Activated gamma-delta T cell treated with anti-CD3 and anti-CD28 coated beads, Interleukin-2, amount 50 U/mL, for 16 hours (primary cell): ENCODE results near the gene MORN5.

ENCODE experiments used
- DNase-seq: peaks from one replicate; pipeline ENCODE4 v3.0.0-alpha.2; 2020; ENCODE audit warnings: low read depth

MORN5 gene

DNA sequence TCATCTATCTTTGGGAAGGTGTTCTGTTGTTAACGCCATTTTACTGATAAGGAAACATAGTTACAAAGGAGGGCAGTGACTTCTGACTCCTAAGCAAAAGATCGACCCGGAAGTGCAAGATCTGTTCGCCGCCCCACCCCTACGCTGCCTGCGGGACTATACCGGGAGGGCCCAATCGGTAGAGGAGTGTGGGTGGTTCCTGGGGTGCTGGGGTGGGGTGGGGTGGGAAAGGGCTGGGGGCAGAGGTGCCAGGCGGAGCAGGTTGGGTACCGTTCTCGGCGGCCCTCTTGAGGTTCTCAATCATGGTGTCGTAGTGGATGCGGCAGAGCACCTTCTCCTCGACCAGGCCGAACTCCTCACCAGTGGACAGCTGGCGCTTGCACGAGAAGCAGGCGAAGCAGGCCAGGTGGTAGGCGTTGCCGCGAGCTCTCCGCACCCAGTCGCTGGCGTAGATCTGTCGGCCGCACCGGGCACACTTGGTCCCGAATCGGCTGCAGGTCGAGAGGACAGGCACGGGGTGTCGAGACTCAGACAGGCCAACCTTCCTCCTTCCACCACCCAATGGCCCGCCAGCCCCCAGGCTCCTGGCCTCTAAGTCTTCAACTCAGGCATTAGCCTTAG is 57.2 kb downstream of the MORN5 start:
- no peak for DNase-seq

DNA sequence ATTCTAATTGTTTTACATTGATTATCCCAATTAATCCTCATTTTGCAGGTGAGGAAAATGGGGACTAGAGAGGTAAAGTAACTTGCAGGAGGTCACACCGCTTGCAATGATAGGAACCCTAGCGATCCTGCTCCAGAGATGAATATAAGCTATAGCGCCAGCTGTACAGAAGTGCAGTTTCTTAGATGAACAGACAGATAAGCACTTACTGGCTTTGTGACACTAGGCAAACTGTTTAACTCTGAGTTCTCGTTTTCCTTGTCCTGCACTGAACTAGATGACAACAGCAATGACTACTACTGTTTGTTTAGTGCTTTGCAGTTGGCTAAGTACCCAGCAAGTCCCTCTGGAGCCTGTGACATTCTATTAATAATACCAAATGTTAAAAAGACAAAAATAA is 57.9 kb downstream of the MORN5 start:
- no peak for DNase-seq

DNA sequence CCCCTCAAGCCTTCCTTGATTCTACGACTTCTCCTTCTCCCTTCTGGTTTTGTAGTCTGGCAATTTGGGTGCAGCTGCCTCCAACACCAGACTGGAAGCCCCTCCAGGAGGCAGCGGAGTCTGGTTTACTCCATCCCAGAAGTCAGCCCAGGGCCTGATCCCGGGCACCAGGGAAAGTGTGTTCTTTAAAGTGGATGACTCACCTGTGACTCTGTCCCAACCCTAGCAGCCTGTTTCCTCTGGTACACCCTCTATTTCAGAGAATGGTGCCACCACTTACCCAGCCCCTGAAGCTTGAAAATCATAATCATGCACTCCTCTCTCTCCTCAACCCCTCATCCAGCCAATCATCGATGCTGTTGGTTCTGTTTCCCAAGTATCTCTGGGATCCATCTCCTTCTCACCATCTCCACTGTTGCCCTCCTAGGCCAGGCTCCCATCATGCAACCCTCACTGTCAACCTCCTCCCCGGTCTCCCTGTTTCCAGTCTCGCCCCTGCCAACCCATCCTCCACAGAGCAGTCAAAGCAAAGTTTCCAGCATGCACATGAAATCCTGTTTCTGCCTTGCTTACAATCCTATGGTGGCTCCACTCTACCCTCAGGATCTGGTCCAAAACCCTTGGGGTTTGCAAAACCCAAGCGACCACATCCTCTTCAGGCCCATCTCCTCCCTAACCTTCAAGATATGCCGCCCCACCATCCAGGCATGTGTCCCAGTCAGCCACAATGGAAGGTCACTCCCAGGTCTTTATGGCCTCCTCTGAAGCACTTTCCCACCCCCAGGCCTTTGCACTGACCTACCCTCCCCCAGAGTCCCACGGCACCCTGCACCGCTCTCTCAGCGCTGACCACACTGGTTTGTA is 58.6 kb downstream of the MORN5 start:
- DNase-seq: no peak

DNA sequence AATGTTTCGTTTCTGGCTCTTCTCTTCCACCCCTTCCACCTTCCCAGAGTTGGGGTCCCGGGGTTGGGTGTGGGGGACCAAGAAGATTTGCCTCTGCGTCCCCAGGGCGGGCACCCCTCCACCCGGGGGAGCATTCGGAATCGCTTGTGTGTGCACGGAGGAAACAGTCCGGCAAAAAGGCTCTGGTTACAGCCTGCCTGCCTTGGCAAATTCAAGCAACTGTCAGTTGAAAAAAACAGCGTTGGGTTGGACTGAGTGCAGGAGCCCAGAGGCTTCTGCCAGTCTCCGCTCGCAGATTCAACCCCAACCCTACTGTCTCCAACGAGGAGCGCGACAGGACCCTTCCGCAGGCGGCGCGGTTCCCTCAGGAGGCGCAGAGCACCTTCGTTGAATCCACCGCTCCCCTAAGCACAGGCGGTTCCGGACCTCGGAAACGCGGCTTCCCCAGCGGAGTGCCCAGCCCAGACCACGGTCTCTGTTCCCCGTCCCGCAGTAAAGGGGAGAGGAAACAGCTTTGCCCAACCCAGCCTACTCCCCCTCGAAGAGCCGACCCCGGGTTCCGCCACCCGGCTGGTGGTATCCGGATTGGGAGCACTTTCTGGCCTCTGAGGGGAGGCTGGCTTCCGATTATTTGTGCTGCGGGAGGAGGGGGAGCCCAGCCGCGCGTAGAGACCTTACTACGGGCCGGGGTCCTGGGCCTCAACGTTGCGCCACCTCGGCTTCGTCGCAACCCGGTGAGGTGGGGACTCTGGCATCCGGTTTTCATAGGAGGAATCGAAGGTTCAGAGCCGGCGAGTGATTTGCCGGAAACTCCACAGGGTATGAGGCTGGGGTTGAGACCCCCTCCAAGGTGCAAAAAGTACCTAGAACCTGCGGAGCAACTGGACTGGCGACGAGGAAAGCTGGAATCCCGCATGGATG is 59.5 kb downstream of the MORN5 start:
- DNase-seq: no peak

DNA sequence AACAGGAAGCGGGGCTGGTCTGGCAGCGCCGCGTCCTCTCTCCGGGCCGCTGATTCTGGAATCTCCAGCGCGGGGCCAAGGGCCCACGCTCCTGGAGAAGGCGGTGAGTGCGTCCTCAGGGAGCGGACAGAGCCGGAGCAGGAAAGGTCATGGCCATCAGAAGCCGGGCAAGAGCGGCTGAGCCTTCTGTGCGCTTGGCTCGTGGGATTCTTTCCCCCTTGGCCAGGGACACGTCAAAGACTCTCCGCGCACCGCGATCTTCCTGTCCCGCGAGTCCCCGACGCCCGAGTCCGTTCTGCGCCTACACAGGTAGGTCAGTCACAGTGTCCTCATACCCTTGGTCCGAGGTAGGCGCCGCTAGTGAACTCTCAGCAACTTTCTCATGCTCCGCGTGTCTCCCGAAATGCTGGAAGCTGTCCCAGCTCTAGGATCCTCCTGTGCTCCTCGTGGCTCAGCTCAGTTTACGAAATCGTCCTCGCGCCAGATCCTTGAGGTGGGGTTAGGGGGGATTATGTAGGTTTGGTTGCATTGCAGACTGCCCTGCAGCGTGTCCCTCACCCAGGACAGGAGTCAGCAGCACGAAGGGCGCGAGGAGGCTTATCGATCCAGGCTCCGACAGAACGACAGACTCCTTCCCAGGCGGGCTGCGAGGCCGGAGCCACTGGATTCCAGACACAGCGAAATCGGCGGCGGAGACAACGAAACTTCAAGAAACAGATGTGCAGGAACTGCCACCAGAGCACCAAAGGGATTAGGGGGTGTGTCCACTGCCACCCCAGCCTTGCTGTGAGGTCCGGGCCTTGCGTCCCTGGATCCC is 60.4 kb downstream of the MORN5 start:
- no peak for DNase-seq

DNA sequence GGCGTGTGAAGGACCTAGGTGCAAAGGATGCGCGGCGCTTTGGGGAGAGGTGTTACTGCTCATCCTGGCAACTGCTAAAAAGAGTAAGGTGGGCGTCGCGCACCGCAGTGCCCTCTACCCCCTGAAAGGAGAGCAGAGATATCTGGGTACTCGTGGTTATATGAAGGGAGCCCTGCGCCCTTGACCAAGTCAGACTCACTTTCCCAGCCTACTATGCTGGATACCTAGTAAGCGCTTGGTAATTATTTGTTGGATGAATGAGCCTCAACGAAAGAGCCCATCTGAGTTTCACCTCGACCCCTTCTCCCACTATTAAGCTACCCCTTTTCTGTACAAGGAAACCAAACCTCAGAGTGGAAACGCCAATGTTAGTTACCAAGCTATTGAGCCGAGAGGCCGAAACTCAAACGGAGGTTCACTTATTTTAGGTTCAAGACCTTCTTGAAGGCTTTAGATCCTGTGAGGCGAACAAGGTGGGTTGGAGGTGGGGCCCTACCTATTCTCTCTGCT is 61.0 kb downstream of the MORN5 start:
- no peak for DNase-seq

DNA sequence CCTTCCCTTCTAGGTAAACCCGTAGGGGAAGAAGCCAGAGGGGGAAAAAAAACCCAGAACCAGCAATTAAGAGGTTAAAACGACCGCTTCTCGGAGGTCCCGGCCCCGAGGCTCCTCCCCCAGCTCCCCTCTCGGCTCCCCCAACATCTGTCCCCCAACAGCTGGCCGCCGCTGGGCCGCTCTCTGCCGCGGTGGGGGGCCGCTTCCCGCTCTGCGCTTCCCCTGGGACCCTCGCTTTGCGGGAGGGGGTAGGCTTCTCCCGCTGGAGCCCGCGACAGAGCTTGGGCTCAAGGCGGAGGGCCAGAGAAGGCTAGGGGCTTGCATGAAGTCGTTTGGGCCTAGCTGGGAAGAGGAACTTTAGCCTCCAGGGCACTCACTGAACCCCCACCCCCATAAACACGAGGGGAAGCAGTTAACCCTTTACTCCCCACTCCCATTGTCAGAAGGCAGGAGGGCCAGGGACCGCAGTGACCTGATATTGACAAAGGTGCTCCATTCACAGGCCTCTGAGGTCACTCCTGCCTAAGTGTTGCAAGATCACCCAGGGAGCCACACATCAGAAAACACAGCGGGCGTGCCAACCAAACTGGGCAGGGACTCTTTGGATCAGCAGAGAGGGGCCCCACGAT is 61.6 kb downstream of the MORN5 start:
- DNase-seq: no peak

DNA sequence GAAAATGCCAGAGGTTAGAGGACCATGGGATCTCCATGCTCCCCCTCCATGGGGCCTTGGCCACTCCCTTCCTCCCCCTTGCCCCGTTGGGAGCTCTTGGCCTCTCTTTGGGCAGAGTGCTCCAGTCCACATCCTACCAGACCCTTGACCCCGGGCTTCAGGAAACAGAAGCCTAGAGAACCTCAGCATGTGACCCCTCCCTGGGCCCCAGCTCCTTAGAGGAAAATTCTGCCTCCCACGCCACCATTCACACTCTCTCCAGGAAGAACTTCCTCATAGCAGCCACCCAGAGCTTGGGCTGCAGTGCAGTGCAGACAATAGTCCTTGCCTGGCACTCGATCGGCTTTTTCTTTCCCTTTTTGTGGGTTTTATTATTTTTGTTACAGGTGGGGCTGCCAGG is 63.1 kb downstream of the MORN5 start:
- DNase-seq: no peak

DNA sequence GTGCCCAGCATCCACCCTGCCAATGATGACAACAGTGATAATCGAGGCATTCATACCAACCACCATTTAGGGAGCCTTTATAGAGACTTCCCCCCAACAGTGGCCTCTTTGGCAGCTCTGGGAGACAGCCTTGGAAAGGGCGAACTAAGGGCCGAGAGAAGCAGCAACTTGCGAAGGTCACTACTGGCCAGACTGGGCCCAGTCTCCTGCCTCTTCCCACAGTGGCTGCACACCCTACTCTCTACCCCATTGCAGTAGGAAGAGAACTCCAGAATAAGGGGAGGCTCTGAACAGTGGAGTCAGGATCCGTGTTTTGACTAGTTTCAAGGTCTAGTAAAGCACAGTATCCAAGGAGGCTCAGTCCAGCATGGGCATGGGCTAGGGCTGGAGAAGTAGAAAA is 63.7 kb downstream of the MORN5 start:
- DNase-seq: no peak

DNA sequence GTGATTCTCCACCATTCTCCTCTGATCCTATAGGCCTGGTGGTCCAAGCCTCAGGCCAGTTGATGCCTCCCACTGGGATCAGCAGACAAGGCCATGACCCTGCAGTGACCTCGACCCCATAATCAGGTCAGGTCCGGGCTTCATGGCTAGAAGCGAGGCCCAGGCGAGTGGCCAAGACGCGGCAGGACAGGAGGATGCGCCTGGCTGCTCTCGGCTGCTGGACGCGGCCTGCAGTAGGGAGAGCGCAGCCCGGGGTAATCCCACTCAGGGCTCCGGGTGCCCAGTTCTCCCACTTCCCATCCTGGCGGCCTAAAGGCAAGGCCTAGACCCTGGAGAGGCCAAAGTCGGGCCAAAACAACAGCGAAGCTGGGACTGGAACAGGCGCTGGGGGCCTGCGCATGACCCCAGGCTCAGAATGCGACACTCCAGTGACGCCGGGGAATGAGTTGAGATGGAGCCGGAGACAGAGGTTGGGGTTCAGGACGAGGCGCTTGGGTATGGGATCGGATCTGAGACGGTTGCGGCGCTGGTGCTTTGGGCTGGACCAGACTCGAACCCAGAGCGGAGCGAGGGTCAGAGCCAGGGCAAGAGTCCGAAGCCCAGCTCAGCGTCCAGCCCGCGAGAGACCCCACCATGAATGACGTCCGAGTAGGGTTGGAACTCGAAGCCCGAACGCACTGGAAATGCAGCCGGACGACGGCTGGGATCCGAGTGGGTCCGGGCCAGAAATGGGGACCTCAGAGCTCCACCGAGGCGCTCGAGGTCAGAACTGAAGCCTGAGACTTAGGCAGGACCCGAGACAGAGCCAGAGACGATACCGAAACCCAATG is 65.8 kb downstream of the MORN5 start:
- no peak for DNase-seq

DNA sequence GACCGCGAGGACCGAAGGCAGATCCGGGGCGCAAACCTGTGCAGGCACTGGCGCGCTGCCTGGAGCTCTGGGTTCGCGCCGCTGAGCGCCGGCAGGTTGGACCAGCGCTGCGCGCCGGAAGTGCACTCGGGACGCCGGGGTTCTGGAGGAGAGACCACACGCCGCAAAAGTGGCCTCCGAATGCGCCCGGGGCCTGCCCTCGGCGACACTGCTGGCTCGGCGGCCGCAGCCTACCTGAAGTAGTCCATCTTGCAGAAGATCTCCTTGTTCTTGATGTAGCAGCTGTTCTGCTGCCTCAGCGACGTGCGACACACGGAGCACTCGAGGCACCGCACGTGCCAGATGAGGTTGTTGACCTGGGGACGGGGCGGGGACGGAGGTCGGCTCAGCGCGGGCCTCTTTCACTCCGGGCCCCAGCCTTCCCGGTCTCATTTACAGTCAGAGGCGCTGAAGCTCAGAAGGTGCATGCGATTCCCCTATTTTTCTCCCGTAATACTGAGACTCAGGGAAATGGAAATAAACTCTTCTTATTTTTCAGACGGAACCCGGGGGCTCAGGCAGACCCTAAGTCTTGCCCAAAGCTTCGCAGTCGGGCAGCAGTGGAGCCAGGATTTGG is 66.5 kb downstream of the MORN5 start:
- DNase-seq: no peak

DNA sequence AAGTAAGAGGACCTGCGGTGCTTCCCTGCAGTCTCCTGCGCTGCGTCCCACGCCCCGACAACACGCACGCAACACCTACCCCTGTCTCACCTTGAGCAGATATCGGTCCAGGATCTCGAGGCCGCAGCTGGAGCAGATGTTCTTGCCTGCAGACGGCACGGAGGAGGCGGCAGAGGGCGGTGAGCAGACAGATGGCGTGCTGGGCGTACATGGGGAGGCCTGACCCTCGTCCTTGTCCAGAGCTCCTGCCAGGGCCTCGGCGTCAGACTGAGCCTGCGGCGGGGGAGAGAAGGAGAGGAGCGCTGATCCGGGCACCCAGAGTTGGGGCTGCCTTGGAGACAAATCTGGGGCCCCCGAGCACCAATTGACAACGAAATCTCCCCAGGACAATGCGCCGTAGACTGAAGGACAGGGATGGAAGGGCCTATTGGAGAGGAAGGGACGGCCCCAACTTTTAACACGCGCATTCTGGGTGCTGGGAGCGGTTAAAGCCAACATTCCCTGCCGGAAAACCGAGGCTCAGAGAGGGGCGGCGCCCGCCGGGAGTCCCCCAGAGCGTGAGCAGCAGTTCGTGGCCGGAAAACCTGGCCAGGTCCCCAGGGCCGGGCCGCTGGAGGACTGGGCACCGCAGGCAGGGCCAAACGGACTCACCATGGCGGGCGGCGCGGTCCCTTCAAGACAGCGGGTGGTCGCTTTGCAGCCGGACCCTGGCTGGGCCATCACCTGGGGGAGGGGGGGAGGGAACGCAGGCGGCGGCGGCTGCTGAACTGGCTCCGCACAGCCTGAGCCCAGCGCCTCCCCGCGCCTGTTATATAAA is 67.3 kb downstream of the MORN5 start:
- no peak for DNase-seq

DNA sequence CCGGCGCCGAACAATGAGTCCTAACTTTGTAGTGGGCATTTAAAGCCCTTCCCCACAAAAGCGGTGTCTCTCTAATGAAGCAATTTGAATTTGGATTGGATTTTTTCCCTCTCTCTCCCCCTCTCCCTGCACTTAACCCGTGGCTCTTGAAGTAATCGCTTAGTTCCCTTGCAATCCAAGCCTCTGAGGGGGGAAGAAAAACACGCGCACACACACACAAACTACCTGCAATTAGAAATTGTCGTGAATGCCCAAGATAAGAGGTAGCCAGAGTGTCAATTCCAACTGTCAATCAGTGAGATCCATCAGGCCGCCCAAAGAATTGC is 67.8 kb downstream of the MORN5 start:
- DNase-seq: no peak

DNA sequence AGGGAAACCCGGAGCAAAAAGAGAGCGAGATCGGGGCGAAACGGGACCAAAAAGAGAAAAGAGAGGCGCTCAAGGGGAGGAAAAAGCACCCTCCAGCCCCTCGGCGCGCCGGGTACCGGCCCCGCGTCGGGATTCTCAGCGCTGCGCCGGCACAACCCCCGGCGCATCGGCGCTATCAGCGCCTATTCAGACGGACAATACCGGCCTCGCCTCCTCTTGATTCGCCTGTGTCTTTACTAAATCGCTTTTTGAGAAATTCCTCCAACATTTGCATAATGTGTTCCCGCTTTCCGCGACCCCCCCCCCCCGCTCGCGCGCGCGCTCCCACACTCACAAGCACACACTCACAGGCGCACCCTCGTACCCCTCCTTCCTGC is 68.5 kb downstream of the MORN5 start:
- no peak for DNase-seq

DNA sequence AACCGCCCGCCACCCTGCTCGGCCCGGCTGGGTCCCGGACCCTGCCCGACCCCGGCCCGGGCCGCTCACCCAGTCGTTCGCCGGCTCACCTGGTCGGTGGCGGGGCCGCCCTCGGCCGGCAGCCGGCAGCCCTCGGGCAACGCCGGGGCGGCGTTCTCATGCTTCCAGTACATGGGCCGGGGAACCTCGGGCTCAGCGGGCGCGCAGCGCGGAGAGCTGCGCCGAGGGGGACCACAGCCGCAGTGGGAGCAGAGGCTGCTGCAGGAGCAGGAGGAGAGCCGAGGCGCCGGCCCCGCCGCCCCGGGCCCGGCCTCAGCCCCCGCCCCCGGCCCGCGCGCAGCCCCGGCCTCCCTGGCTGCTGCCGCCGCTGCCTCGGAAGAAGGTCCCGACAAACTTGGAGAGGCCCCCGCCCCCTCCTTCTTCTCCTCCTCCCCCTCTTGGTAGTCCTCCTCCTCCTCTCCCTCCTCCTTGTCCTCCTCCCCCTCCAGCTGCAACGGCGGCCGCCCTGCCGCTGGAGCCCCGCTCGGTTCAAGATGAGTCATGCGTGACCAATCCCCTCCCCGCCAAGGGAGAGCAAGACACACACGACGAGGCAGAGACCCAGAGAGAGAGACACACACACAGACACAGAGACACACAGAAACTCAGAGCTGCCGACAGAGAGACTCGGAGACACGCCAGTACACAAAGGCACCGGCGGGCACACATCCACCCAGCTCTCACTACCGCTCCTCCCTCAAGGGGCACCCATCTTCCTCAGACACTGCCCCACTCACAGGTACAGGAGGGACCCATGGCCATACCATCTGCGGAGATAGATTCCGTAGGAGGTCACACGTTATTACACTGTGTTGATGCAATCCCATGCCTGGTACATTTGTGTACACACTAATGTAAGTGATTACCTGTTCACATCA is 69.1 kb downstream of the MORN5 start, which contains the start of gene LHX6:
Gene LHX6 (minus strand): TSS at position 390 of the 917 bp plus-strand sequence. CDS start 217 bp downstream, at position 173.
- DNase-seq: no peak

DNA sequence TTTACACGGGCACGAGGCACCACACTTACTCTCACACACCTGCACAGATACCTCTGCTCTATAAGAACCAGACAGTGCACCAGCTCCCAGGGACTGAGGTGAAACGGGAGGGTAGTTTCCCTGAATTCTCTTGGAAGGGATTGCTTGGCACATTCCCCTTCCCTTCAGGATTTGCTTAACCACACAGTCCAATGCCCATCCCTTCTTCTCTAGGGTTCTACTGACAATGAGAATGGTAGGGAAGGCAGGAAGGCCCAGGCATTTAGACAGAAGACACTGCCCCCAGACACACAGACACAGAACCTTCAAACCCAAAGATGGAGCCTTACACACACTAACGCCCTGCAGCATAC is 69.8 kb downstream of the MORN5 start:
- no peak for DNase-seq

DNA sequence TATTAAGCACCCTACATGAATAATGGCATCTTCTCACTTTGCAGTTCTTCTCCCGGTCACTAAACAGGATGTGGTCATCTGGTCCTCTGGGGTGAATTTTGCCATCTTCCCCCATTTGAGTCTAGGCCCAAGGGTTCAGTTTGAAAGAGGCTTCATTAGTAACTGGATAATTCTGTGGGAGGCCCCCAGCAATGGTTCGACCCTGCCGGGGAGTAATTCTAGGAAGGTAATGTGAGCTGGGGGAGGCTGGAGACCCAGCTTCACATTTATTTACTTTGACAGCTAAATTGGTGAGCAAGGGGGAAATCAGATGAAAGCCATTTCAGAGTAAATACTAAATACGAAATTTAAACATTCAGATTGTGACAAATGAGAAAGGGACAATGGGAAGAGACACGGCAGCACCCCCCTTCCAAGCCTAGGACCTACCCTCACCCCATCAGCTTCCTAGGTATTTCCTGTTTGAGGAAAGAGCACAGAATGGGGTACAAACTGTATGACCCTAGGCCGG is 73.1 kb downstream of the MORN5 start:
- no peak for DNase-seq
